ENCODE measurements around the gene PABPN1L.

PABPN1L gene

GRCh38 chr16:88884569-88885271, 18.3 kb upstream of the PABPN1L start:
- DNase-seq (ENCODE audit: low read depth), result no peak

GRCh38 chr16:88883946-88884345, 17.5 kb upstream of the PABPN1L start:
- DNase-seq (ENCODE audit: low read depth), result no peak

- no peak for DNase-seq (ENCODE audit: low read depth)
Measured at GRCh38 chr16:88883117-88883895, 16.8 kb upstream of the PABPN1L start.

- no peak for DNase-seq (ENCODE audit: low read depth)
Measured at GRCh38 chr16:88882358-88883030, 16.0 kb upstream of the PABPN1L start.

GRCh38 chr16:88881675-88882357, 15.4 kb upstream of the PABPN1L start:
- DNase-seq (ENCODE audit: low read depth), result no peak

- no peak for DNase-seq (ENCODE audit: low read depth)
Measured at GRCh38 chr16:88881007-88881615, 14.7 kb upstream of the PABPN1L start.

GRCh38 chr16:88880226-88881006, 14.0 kb upstream of the PABPN1L start:
- no peak for DNase-seq (ENCODE audit: low read depth)

GRCh38 chr16:88879788-88880055, 13.3 kb upstream of the PABPN1L start:
- no peak for DNase-seq (ENCODE audit: low read depth)

GRCh38 chr16:88878967-88879787, 12.7 kb upstream of the PABPN1L start:
- DNase-seq (ENCODE audit: low read depth), result no peak

GRCh38 chr16:88878356-88878755, 11.9 kb upstream of the PABPN1L start:
- DNase-seq (ENCODE audit: low read depth), result no peak

GRCh38 chr16:88877564-88878289, 11.3 kb upstream of the PABPN1L start:
- no peak for DNase-seq (ENCODE audit: low read depth)

- DNase-seq (ENCODE audit: low read depth), result no peak
Measured at GRCh38 chr16:88876942-88877526, 10.6 kb upstream of the PABPN1L start.

GRCh38 chr16:88875703-88876234, 9.3 kb upstream of the PABPN1L start:
- no peak for DNase-seq (ENCODE audit: low read depth)

- DNase-seq (ENCODE audit: low read depth), result no peak
Measured at GRCh38 chr16:88874938-88875599, 8.6 kb upstream of the PABPN1L start.

GRCh38 chr16:88872650-88873331, 6.3 kb upstream of the PABPN1L start:
- no peak for DNase-seq (ENCODE audit: low read depth)

GRCh38 chr16:88871730-88872416, 5.4 kb upstream of the PABPN1L start:
- no peak for DNase-seq (ENCODE audit: low read depth)

GRCh38 chr16:88871349-88871702, 4.9 kb upstream of the PABPN1L start:
- DNase-seq (ENCODE audit: low read depth), result no peak
